NB4 (cell line): Measurements from ENCODE around the gene PLLP.

Experiments
- DNase-seq: peaks from one replicate; pipeline ENCODE4 v3.0.0; 2010; ENCODE audit warnings: low read depth
- H3K4me3 ChIP-seq: one replicate; pipeline ENCODE4 v1.5.1; 2011; ENCODE audit warnings: mild to moderate bottlenecking, low read depth, low read length, moderate library complexity
- MYC ChIP-seq: IDR thresholded peaks from 2 replicates; pipeline ENCODE4 v1.6.1; 2011; ENCODE audit warnings: low read depth, low read length
- POLR2A ChIP-seq: IDR thresholded peaks from 2 replicates; pipeline ENCODE4 v1.6.1; 2011; ENCODE audit warnings: mild to moderate bottlenecking; ENCODE audit not compliant: insufficient read length; ENCODE audit errors: extremely low read depth
- TF ChIP-seq, protein P1 (sequence below): IDR thresholded peaks from one replicate; pipeline ENCODE4 v1.5.1; 2012; ENCODE audit warnings: low read depth, low read length
- TF ChIP-seq, protein P2 (sequence below): IDR thresholded peaks from 2 replicates; pipeline ENCODE4 v1.6.1; 2011; ENCODE audit warnings: low read depth, low read length

Gene PLLP

DNA sequence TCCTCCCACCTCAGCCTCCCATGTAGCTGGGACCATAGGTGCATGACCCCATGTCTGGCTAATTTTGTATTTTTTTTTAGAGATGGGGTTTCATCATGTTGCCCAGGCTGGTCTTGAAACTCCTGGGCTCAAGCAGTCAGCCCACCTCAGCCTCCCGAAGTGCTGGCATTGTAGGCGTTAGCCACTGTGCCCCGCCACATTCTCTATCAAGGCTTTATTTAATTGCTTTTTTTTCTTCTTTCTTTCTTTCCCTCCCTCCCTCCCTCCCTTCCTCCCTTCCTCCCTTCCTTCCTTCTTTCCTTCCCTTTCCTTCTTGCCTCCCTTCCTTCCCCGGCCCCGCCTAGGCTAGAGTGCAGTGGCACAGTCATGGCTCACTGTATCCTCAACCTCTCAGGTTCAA lies 74.7 kb downstream of the PLLP start:
- DNase-seq, result no peak
- no peak overlapping the region for H3K4me3 ChIP-seq
- TF ChIP-seq, protein P1, sequence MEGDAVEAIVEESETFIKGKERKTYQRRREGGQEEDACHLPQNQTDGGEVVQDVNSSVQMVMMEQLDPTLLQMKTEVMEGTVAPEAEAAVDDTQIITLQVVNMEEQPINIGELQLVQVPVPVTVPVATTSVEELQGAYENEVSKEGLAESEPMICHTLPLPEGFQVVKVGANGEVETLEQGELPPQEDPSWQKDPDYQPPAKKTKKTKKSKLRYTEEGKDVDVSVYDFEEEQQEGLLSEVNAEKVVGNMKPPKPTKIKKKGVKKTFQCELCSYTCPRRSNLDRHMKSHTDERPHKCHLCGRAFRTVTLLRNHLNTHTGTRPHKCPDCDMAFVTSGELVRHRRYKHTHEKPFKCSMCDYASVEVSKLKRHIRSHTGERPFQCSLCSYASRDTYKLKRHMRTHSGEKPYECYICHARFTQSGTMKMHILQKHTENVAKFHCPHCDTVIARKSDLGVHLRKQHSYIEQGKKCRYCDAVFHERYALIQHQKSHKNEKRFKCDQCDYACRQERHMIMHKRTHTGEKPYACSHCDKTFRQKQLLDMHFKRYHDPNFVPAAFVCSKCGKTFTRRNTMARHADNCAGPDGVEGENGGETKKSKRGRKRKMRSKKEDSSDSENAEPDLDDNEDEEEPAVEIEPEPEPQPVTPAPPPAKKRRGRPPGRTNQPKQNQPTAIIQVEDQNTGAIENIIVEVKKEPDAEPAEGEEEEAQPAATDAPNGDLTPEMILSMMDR, result no peak
- TF ChIP-seq, protein P2, sequence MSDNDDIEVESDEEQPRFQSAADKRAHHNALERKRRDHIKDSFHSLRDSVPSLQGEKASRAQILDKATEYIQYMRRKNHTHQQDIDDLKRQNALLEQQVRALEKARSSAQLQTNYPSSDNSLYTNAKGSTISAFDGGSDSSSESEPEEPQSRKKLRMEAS, result no peak
- TF ChIP-seq POLR2A, result no peak
- no peak for TF ChIP-seq MYC

DNA sequence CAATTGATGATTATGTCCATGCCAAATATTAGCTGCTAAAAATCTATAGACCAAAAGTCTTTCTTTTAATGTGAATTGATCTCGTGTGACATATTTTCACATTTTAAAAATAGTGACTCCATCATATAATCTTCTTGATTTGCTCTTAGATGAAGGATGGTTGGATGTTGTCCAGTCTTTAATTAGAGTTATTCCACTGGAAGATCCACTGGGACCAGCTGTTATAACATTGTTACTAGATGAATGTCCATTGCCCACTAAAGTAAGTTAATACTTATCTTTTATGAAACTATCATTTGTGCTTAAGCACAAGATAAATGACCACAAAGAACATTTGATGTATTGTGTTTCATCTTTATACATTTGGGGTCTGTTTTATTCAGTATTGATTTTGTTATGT lies 75.5 kb downstream of the PLLP start:
- TF ChIP-seq, protein P2, result no peak
- no peak for TF ChIP-seq MYC
- no peak for TF ChIP-seq POLR2A
- TF ChIP-seq, protein P1, result no peak

More for the DNA sequence above, 75.5 kb downstream of the PLLP start:
- no peak for DNase-seq
- H3K4me3 ChIP-seq, result no peak overlapping the region
